ENCODE results near the gene NHLRC4.
A peak's percentile ranks its signal among the peaks of the same experiment; 100 is the strongest.

The NHLRC4 gene

DNA sequence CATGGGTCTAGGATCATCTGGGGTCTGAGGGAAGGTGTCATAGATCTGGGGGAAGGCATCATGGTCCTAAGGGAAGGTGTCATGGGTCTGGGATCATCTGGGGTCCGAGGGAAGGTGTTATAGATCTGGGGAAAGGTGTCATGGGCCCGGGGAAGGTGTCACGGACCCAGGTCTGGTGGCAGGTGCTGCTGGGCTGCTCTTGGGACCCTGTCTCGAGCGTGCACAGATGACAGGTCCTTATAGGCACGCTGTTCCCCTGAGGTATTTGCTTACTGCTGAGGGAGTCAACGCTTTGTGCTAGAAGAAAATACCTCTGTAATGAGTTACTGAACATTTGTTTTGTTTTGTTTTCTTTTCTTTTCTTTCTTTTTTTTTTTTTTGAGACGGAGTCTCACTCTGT, 24.4 kb downstream of the NHLRC4 start:
- Histone ChIP-seq H3K36me3 (ENCODE audit: insufficient read depth) (no peaks in the 10 kb centered on the region), H3K27me3 (ENCODE audit: insufficient read depth, low read depth) (no peaks in the 10 kb centered on the region), H3K9ac (no peak overlapping the region), H4K20me1 (ENCODE audit: insufficient read depth) (no peaks in the 10 kb centered on the region), H3K4me2 (peak overlapping the region; percentile 95), H3K27ac (no peak overlapping the region), H3K4me1 (ENCODE audit: low read depth, poor library complexity, severe bottlenecking) (peaks cover 22% of the 10 kb centered on the region), H2AFZ (ENCODE audit: low read depth) (no peak overlapping the region), H3K79me2 (ENCODE audit: insufficient read depth, low read depth) (peaks cover 49% of the 10 kb centered on the region), H3K4me3 (IDR thresholded peaks at IDR 0.05; ENCODE audit: insufficient read depth, low read depth, low read length) (no peak overlapping the region)
- TF ChIP-seq, protein P1, sequence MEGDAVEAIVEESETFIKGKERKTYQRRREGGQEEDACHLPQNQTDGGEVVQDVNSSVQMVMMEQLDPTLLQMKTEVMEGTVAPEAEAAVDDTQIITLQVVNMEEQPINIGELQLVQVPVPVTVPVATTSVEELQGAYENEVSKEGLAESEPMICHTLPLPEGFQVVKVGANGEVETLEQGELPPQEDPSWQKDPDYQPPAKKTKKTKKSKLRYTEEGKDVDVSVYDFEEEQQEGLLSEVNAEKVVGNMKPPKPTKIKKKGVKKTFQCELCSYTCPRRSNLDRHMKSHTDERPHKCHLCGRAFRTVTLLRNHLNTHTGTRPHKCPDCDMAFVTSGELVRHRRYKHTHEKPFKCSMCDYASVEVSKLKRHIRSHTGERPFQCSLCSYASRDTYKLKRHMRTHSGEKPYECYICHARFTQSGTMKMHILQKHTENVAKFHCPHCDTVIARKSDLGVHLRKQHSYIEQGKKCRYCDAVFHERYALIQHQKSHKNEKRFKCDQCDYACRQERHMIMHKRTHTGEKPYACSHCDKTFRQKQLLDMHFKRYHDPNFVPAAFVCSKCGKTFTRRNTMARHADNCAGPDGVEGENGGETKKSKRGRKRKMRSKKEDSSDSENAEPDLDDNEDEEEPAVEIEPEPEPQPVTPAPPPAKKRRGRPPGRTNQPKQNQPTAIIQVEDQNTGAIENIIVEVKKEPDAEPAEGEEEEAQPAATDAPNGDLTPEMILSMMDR (conservative IDR thresholded peaks at IDR 0.05; ENCODE audit: low read depth, low read length), result no peak

DNA sequence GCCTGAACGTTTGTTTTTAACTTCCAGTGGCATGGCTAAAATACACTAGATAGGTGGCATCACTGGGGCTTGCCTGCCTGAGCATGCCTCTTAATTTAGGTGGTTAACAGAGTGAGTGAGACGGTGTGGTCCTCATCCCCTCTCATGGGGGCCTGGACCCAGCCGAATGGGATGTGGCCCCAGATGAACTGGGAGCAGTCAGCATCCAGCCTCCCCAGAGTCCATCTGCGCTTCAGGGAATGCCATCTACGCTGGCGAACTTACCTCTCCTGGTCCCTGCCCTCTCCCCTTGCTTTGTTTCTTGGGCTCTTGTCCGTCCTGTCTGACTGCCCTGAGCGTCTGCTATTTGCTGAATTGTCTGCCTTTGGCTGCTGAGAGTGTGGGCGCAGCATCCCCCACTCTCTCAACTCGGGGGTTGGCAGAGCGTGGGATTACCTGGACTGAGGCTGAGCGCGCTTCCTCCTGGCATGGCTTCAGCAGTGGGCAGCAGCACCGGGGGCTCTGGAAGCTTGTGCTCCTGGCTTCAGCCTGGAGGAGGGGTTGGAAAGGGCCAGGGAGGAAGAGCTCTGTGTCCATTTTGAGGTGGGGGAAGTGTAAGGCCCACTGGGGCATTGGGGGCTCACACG, 25.2 kb downstream of the NHLRC4 start:
- TF ChIP-seq, protein P1 (conservative IDR thresholded peaks at IDR 0.05; ENCODE audit: low read depth, low read length), result no peak
- H3K27me3 ChIP-seq (ENCODE audit: insufficient read depth, low read depth), result no peaks in the 10 kb centered on the region
- no peak overlapping the region for H3K27ac ChIP-seq
- H3K36me3 ChIP-seq (ENCODE audit: insufficient read depth), result no peaks in the 10 kb centered on the region
- no peak overlapping the region for H3K4me3 ChIP-seq (IDR thresholded peaks at IDR 0.05; ENCODE audit: insufficient read depth, low read depth, low read length)
- H3K79me2 ChIP-seq (ENCODE audit: insufficient read depth, low read depth), result peaks cover 43% of the 10 kb centered on the region
- H3K4me2 ChIP-seq, result no peak overlapping the region; the same call in 1 of the 2 replicates
- peaks cover 17% of the 10 kb centered on the region for H3K4me1 ChIP-seq (ENCODE audit: low read depth, poor library complexity, severe bottlenecking)
- H2AFZ ChIP-seq (ENCODE audit: low read depth), result no peak overlapping the region
- H3K9ac ChIP-seq, result no peak overlapping the region
- H4K20me1 ChIP-seq (ENCODE audit: insufficient read depth), result no peaks in the 10 kb centered on the region

DNA sequence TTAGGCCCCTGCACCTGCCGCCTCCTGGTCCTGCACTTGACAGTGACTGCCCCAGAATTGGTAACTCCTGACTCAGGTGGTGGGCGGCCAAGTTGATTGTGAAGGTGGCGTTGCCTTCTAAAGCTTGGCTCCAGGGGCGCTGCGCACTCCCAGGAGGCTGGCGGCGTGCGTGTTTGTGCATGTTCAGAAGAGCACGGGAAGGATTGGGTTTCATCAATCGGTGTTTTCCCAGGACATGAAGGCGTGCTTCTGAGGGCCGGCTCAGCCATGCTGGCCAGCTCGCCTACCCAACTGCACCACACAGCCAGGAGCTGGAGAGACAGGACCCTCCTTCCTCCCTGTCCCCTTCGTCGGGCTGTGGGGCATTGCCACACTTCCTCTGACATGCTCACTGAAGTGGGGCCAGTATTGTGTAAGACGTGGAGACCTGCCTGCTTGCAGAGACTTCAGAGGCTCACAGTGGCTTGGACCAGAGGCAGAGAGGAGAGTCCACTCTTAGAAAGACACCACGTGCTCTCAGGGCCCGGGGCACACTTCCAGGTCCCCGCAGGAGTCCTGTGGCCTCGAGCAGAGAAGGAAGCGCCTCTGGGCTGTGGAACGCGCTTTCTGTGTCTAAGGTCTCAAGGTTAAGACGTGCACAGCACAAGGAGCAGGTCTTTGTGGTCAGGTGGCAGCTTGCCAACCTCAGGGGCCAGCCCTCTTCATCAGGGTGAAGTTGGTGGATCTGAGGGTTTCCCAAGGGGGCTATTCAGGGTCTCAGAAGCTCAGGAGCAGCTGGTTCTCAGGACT, 25.9 kb downstream of the NHLRC4 start:
- no peak overlapping the region for H3K9ac ChIP-seq
- H3K27me3 ChIP-seq (ENCODE audit: insufficient read depth, low read depth), result no peaks in the 10 kb centered on the region
- H3K36me3 ChIP-seq (ENCODE audit: insufficient read depth), result no peaks in the 10 kb centered on the region
- TF ChIP-seq, protein P1 (conservative IDR thresholded peaks at IDR 0.05; ENCODE audit: low read depth, low read length), result no peak
- H3K79me2 ChIP-seq (ENCODE audit: insufficient read depth, low read depth), result peaks cover 36% of the 10 kb centered on the region
- H3K4me2 ChIP-seq, result no peak overlapping the region
- H3K4me1 ChIP-seq (ENCODE audit: low read depth, poor library complexity, severe bottlenecking), result peaks cover 10% of the 10 kb centered on the region
- no peak overlapping the region for H3K27ac ChIP-seq
- H2AFZ ChIP-seq (ENCODE audit: low read depth), result no peak overlapping the region
- H3K4me3 ChIP-seq (IDR thresholded peaks at IDR 0.05; ENCODE audit: insufficient read depth, low read depth, low read length), result no peak overlapping the region
- H4K20me1 ChIP-seq (ENCODE audit: insufficient read depth), result no peaks in the 10 kb centered on the region

DNA sequence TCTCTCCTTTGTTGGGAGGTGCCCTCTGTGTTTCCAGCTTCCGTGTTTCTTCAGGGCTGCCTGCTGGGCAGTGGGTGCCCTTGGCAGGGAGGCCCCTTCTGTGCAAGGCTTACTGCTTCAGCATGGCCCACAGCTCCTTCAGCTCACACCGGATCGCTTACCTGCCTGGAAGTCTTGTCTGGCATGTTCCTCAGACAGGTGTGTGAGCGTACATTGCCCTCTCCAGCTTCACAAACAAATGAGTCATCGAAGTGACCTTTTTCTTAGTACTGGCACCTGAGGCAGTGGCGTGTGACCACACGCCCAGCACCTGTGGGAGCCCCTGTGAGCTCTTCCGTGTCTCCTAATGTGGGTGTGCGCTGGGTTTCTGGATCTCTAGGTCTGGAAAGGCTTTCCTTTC, 26.6 kb downstream of the NHLRC4 start:
- H4K20me1 ChIP-seq (ENCODE audit: insufficient read depth), result no peaks in the 10 kb centered on the region
- H3K9ac ChIP-seq, result no peak overlapping the region
- peaks cover 7% of the 10 kb centered on the region for H3K4me1 ChIP-seq (ENCODE audit: low read depth, poor library complexity, severe bottlenecking)
- peaks cover 30% of the 10 kb centered on the region for H3K79me2 ChIP-seq (ENCODE audit: insufficient read depth, low read depth)
- H3K27ac ChIP-seq, result no peak overlapping the region
- no peak overlapping the region for H3K4me3 ChIP-seq (IDR thresholded peaks at IDR 0.05; ENCODE audit: insufficient read depth, low read depth, low read length)
- H3K4me2 ChIP-seq, result no peak overlapping the region
- H3K36me3 ChIP-seq (ENCODE audit: insufficient read depth), result no peaks in the 10 kb centered on the region
- no peaks in the 10 kb centered on the region for H3K27me3 ChIP-seq (ENCODE audit: insufficient read depth, low read depth)
- no peak overlapping the region for H2AFZ ChIP-seq (ENCODE audit: low read depth)
- TF ChIP-seq, protein P1 (conservative IDR thresholded peaks at IDR 0.05; ENCODE audit: low read depth, low read length), result no peak
